Measurements from ENCODE around the gene LAMA5. TPM values are rescaled to one million over a fixed set of nuclear protein-coding genes. Genes with fewer than 3 reads are reported as not detected.

The LAMA5 gene
- total RNA-seq, 1 donor from 2014 or later, result 18.6 TPM

- DNase-seq (ENCODE audit: low read depth in 2 of 2), result no peak
Measured at GRCh38 chr20:62331347-62331746, 35.8 kb downstream of the LAMA5 start.

DNA sequence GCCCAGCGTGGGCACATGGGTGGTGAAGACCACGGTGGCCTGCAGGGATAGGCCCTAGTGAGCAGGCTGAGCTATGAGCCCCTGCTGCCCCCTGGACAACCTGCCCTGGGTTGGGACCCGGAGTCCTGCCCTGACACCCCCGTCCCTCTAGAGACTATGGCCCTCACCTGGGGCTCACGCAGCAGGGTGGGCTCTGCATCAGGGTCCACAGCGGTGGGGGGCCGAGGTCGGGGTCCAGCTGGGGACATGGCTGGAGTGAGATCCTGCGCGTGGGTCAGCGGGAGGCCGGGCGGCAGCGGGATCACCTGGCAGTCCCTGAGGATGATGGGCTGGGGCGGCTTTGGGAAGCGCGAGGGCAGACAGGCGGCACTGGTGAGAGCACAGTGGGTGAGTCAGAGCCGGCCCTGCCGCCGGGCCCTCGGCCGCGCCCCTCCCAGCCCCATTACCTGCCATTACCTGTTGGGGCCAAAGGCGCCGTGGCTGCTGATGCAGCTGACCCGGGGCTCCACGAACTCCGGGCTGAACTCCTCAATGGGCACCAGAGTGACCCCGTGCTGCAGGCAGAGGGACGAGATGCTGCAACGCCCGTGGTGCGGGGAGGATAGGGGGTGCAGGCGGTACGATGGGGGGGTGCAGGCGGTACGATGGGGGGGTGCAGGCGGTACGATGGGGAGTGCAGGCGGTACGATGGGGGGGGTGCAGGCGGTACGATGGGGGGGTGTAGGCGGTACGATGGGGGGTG lies 36.4 kb downstream of the LAMA5 start:
- no peak for DNase-seq (ENCODE audit: low read depth in 2 of 2)

DNA sequence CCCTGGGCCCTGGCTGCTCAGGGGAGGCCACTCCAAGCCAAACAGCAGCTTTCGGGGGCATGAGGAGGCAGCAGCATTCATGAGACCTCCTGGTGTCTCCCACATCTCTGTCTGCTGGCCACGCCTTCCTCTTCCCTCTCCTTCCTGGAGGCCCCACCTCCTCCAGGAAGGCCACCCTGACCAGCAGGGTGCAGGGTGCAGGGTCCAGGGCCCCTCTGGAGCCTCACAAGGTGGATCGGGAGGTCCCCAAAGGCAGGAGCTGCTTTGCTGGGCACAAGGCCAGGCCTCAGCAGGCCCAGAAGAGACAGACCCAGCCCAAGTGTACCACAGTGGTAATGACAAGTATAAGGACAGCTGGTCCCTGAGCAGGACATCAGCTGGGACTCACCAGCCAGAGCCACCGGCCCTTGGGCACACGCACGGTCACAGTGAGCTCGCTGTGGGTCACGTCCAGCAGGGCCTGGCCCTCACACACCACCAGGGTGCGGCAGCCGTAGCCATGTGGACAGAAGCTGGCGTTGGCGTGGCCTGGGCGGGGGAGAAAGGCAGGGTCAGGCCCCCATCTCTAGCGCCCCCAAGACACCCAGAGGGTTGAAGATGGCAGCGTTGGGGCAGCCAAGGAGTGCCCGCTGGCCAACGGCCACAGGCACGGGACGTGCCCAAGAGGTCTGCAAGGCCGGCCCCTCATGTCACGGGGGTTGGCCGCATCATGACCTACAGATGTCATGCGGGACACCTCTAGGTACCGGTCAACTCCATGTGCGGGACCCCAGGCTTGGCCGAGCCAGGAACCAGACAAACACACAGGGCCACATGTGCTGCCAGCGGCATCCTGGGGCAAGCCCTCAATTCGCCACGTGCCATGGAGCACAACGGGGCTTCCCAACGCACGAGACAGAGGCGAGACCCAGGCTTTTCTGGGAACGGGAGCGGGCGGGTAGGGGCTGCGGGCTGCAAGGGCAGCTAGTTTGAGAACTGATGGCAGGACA lies 37.4 kb downstream of the LAMA5 start:
- no peak for DNase-seq (ENCODE audit: low read depth in 2 of 2)

- no peak for DNase-seq (ENCODE audit: low read depth in 2 of 2)
Measured at GRCh38 chr20:62328684-62329388, 38.3 kb downstream of the LAMA5 start.

DNA sequence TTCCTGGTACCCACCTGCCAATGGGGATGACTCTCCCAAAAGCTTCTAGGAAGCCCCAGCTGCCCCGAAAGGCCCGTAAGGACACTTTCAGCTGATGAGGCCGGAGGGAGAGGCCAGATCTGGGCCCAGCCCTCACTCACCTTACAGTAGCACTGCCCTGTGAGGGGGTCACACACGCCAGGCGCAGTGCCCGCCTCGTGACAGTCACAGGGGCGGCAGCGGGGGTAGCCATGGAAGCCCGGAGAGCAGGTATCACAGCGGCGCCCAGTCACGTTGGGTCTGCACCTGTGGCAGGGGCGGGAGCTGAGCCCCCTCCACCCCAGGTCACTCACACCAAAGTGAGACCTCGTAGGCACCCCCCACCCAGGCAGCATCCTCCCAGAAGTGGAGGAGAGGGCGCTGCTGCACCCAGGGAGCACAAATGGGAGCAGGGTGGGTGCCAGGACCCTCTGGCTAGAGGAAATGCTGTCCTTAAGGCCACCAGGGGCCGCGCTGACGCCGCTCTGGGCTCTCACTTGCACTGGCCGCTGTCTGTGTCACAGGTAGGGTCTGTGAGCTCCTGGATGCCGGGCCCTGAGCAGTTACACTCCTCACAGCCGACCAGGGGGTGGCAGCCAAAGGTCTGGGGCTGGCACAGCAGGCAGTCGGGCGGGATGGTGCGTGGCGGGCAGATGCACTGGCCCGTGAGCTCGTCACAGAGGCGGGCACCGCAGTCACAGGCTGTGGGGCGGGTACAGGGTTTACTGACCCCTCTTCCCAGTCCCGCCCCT lies 39.2 kb downstream of the LAMA5 start:
- no peak for DNase-seq (ENCODE audit: low read depth in 2 of 2)

GRCh38 chr20:62326959-62327725 lies 40.0 kb downstream of the LAMA5 start:
- DNase-seq (ENCODE audit: low read depth in 2 of 2), result no peak

GRCh38 chr20:62326559-62326958 lies 40.6 kb downstream of the LAMA5 start:
- DNase-seq (ENCODE audit: low read depth in 2 of 2), result no peak

DNA sequence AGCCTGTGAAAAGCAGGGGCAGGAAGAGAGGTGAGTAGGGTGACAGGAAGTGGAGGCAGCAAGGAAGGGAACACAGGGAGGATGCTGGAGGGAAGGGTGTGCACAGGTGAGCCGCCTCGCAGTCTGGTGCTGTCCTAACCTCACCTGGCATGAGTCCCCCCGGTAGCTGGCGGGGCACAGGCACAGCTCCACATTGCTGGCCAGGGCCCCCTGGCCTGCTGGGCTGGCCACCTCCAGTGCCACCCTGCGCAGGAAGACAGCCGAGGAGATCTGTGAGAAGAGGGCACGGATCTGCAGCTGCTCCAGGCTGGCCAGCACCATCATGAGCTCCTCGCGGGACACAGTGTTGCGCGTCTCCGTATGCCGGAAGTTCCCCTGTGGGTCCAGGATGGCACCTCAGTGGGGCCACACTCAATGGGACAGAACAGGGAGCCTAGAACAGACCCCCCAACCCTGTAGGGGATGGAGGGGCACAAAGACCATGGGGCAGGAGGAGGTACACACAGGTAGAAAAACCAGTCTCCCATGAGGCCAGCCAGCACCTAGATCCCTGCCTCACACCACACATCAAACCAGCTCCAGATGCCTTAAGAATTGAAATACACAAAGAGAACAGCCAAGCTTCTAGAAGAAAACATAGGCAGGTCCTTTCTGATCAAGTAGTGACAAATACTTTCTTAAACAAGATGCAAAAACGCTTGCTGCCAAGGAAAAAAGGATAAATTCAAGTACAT lies 41.8 kb downstream of the LAMA5 start:
- DNase-seq (ENCODE audit: low read depth in 2 of 2), result no peak

DNA sequence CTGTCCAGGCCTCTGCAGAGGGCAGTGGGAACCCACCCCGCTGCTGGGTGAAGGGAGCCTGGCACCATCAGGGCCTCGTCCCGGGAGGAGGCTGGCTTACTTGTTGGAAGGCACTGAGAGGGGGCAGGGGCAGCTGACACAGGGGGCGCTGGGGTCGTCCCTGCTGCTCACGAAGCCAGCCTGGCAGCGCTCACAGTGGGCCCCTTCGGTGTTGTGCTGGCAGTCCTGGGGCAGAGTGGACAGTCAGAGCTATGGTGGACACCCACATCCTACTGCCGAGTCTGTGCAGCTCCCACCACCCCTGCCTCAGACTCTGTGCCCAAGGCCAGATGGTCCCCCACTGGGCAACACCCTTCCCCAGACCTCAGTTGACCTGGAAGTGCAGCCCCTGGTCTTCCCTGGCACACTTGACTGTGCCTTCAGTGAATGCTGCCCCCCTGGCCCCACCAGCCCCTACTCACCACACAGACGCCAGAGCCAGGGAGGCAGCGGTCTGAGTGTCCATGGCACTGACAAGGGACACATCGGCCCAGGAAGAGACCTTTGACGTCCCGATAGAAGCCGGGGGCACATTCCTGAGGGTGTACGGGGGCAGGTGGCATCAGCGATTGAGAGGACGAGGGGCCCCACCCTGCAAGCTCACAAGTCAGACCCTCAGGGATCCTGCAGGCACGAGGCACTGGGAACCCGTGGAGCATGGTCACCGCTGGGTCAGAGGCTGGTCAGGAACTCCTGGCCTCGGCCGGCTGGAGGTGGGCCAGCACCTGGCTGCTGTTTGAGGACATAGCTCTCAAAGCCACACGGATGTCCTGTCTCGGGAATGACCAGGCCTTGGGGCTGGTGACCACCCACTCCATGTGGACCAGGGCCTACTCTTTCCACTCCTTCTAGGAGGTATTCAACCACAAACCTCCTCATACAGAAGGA lies 42.9 kb downstream of the LAMA5 start:
- no peak for DNase-seq (ENCODE audit: low read depth in 2 of 2)

- DNase-seq (ENCODE audit: low read depth in 2 of 2), result no peak
Measured at GRCh38 chr20:62323146-62323979, 43.7 kb downstream of the LAMA5 start.

DNA sequence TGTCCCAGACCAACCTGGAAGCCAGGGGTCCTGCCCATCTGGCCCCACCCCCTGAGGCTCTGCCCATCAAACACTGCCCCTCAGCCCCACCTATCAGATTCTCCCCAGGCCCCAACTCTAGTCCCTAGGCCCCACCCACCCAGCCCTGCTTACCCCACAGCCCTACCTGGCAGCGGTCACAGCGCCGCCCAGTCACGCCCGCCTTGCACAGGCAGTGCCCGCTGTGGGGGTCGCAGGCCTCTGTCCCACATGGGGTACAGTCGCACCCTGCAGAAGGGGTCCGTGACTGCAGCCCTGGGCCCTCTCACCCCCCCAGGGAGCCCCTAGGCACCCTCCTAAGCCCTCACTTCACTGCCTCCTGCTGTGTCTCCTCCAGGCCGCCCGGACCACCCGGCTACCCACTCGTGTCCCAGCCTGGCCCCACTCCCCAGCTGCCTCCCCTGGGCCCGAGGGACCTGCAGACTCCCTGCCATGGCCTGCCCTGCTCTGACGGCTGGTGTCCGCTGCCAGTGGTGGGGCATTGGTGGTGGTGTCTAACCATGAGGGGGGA lies 44.5 kb downstream of the LAMA5 start:
- no peak for DNase-seq (ENCODE audit: low read depth in 2 of 2)

GRCh38 chr20:62321975-62322374 lies 45.1 kb downstream of the LAMA5 start:
- no peak for DNase-seq (ENCODE audit: low read depth in 2 of 2)

DNA sequence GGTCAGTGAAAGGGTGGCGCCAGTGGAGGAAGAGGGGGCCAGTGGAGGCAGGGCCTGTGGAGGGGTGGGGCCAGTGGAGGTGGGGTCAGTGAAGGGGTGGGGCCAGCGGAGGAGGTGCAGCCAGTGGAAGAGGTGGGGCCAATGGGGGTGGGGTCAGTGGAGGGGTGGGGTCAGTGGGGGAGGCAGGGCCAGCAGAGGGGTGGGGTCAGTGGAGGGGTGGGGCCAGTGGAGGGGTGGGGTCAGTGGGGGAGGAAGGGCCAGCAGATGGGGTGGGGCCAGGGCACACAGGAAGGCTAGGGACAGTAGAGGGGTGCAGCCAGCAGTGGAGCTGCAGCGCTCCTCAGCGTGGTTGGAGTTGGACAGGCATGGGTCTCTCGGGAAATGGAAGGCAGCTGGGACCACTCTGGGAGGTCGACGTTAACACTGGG lies 45.6 kb downstream of the LAMA5 start:
- peak in 1 of 2 donors; percentile 45 for DNase-seq (ENCODE audit: low read depth in 2 of 2)

- DNase-seq (ENCODE audit: low read depth in 2 of 2), result peak in 1 of 2 donors; percentile 20
Measured at GRCh38 chr20:62320581-62321354, 46.3 kb downstream of the LAMA5 start.

GRCh38 chr20:62319346-62319909 lies 47.7 kb downstream of the LAMA5 start:
- DNase-seq (ENCODE audit: low read depth in 2 of 2), result no peak

All from dermis microvascular lymphatic vessel endothelial cell (primary cell).